ENCODE measurements around the gene GRAMD2A.

DNA sequence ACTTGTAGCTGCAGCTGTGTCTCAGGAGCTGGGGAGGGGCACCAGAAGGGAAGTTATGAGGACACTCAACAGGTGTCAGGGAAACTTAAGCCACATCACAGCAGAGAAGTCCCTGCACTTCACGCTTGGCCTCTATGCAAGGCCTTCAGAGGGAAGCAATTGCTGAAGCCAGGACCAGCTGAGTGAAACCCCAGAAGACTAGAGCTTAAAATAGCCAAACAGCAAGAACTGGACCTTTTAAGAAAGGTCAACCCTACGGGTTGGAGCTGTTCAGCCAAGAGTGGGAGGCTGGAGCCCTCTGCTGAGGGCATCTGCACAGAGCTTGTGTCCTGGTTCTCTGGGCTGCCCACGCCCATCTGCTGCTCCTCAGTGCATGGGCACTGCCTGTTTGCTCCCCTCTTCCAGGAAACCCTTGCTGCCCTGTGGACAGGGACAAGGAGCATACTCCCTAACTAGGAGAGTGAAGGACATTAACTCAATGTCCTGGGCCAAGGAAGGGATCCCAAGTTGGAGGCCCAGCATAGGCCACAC is 3.9 kb upstream of the GRAMD2A start:
- TF ChIP-seq POLR2A (IDR thresholded peaks at IDR 0.05) = no peak
- TF ChIP-seq, protein P1, sequence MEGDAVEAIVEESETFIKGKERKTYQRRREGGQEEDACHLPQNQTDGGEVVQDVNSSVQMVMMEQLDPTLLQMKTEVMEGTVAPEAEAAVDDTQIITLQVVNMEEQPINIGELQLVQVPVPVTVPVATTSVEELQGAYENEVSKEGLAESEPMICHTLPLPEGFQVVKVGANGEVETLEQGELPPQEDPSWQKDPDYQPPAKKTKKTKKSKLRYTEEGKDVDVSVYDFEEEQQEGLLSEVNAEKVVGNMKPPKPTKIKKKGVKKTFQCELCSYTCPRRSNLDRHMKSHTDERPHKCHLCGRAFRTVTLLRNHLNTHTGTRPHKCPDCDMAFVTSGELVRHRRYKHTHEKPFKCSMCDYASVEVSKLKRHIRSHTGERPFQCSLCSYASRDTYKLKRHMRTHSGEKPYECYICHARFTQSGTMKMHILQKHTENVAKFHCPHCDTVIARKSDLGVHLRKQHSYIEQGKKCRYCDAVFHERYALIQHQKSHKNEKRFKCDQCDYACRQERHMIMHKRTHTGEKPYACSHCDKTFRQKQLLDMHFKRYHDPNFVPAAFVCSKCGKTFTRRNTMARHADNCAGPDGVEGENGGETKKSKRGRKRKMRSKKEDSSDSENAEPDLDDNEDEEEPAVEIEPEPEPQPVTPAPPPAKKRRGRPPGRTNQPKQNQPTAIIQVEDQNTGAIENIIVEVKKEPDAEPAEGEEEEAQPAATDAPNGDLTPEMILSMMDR (IDR thresholded peaks at IDR 0.05) = no peak
- no peak for TF ChIP-seq POLR2AphosphoS5 (IDR thresholded peaks at IDR 0.05)
